ENCODE measurements around the gene PDE8A.

Gene PDE8A

DNA sequence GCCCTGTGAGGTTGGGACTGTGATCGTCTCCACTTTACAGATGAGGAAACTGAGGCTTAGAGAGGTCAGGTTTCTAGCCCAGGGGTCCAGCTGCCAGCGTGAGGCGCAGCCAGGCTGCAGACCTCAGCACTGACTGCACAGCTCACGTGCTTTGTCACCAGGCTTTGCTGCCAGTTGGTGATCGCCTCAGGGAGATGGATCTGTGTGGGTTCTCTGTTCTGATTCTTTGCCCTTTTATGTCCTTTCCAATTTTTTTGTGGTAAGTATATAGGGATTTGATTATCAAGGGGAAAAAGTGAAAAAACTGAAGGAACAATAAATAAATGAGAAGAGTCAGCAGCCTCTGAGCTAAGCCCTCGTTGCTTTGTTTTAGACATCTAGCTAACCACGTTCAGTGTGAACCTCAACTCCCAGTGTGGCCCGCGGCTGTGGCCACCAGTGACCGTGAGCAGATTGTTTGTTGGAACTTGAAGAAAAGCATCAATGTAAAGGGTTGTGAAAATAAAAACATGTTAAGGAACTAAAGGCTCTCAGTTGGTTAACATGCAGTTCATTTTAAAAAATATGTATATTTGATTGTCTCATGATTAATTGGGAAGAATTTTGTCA lies 117.6 kb downstream of the PDE8A start:
- TF ChIP-seq, protein P1, sequence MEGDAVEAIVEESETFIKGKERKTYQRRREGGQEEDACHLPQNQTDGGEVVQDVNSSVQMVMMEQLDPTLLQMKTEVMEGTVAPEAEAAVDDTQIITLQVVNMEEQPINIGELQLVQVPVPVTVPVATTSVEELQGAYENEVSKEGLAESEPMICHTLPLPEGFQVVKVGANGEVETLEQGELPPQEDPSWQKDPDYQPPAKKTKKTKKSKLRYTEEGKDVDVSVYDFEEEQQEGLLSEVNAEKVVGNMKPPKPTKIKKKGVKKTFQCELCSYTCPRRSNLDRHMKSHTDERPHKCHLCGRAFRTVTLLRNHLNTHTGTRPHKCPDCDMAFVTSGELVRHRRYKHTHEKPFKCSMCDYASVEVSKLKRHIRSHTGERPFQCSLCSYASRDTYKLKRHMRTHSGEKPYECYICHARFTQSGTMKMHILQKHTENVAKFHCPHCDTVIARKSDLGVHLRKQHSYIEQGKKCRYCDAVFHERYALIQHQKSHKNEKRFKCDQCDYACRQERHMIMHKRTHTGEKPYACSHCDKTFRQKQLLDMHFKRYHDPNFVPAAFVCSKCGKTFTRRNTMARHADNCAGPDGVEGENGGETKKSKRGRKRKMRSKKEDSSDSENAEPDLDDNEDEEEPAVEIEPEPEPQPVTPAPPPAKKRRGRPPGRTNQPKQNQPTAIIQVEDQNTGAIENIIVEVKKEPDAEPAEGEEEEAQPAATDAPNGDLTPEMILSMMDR (IDR thresholded peaks at IDR 0.05; ENCODE audit: low read depth, low read length): no peak
- Histone ChIP-seq H3K9me3 (ENCODE audit: severe bottlenecking) (no peaks in the 10 kb centered on the region), H3K4me3 (ENCODE audit: low read depth, low read length) (no peak overlapping the region), H3K27me3 (ENCODE audit: insufficient read depth, low read depth, severe bottlenecking) (no peaks in the 10 kb centered on the region), H3K36me3 (no peaks in the 10 kb centered on the region; the same call in none of the 2 replicates), H3K27ac (no peak overlapping the region)
- no peak for DNase-seq

DNA sequence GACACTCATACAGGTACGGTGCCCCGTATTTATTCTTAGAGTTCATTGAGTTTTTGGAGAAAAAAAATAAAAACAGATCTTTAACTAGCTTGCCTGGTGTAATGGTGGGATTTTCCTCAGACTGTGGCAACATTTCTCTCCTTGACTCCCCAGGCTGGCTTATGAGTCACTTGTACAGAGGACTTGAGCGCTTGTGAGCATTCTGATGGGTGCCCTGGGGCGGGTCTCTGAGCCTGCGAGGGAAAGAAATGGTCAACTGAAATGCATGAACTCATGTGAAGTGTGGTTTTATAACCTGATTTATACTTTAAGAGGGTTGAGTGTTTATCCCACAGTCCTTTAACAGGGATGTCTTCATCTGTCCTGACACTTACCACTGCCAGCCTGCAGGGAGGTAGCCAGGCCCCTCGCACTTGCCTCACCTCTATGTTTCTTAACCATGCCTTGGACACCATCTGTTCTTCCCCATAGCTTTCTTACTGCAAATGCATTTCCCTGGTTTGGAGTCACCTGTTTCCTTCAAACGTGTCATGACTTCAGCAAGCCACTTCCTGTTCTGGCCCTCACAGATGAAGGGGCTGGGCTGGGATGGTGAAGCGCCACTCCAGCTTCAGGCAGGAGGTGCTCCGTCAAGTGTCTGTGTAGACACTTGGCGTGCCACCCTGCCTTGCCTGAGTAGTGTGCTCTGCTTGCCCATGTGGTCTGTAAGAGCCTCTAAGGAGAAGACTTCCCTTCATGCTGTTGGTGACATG lies 118.7 kb downstream of the PDE8A start:
- DNase-seq: no peak
- no peaks in the 10 kb centered on the region for H3K9me3 ChIP-seq (ENCODE audit: severe bottlenecking)

DNA sequence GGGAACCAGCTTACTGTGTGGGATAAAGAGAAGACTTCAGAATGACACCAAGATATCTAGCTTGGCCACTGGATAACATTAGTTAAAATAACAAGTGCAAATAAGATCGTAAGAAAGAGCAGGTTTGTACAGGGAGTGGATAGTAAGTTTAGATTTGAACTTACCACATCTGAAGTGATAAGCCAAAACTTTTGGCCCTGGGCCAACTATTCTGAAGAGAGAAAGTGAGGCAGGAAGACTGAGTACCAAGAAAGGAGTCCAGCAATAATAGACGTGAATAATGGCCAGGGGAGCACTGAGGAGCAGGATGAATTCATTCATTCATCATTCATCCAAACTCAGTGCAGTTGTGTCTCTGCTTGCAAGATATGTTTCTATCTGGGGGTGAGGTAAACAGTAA lies 122.9 kb downstream of the PDE8A start:
- no peak for DNase-seq
- TF ChIP-seq, protein P1 (IDR thresholded peaks at IDR 0.05; ENCODE audit: low read depth, low read length): no peak
- Histone ChIP-seq H3K27ac (no peak overlapping the region), H3K9me3 (ENCODE audit: severe bottlenecking) (no peaks in the 10 kb centered on the region), H3K4me3 (ENCODE audit: low read depth, low read length) (no peak overlapping the region), H3K27me3 (ENCODE audit: insufficient read depth, low read depth, severe bottlenecking) (no peaks in the 10 kb centered on the region), H3K36me3 (no peaks in the 10 kb centered on the region; the same call in none of the 2 replicates)

More for the DNA sequence above, 118.7 kb downstream of the PDE8A start:
- H3K27ac ChIP-seq: no peak overlapping the region
- no peaks in the 10 kb centered on the region; the same call in none of the 2 replicates for H3K36me3 ChIP-seq
- H3K4me3 ChIP-seq (ENCODE audit: low read depth, low read length): no peak overlapping the region
- H3K27me3 ChIP-seq (ENCODE audit: insufficient read depth, low read depth, severe bottlenecking): no peaks in the 10 kb centered on the region
- TF ChIP-seq, protein P1 (IDR thresholded peaks at IDR 0.05; ENCODE audit: low read depth, low read length): no peak

DNA sequence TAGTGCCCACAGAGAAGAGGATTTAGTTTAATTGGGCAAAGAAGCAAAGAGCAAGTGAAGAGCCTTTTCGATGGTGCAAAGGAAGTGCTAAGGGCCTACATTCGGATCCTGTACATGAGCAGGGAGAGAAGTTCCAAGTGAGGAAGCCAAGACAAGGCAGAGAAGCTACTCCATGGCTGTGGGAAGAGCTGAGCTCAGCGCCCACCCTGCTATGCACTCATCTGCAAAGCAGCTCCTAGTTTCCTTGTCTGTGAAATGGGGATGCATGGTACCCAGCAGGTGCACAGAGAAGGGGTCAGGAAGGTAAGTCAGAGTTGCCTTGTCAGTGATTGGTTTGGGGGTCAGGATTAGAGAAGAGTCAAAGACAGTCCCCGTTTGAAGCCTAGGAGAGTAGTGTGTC lies 126.5 kb downstream of the PDE8A start:
- Histone ChIP-seq H3K4me3 (ENCODE audit: low read depth, low read length) (no peak overlapping the region), H3K27ac (no peak overlapping the region), H3K36me3 (no peaks in the 10 kb centered on the region; the same call in 1 of the 2 replicates), H3K9me3 (ENCODE audit: severe bottlenecking) (no peaks in the 10 kb centered on the region), H3K27me3 (ENCODE audit: insufficient read depth, low read depth, severe bottlenecking) (no peaks in the 10 kb centered on the region)
- DNase-seq: no peak
- TF ChIP-seq, protein P1 (IDR thresholded peaks at IDR 0.05; ENCODE audit: low read depth, low read length): no peak

DNA sequence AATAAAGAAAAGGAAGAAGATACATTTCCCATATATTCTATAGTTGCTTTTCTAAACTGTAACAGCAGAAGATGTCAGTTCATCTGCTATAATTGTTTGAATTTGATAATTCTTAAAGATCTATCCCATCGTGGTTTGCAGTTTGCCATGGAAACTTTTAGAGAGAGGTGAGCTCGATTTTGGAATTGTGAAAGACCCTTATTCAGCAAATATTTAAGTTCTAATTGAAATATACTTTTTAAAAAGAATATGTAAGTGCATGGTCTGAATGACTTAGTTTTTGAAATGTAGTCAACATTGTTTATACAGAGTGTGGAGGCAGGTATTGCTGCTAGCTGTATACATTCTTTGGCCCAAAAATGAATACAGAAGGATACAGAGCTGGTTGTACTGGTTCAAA lies 127.7 kb downstream of the PDE8A start:
- no peak overlapping the region for H3K27ac ChIP-seq
- H3K4me3 ChIP-seq (ENCODE audit: low read depth, low read length): no peak overlapping the region
- no peaks in the 10 kb centered on the region; the same call in 1 of the 2 replicates for H3K36me3 ChIP-seq
- no peak for DNase-seq
- TF ChIP-seq, protein P1 (IDR thresholded peaks at IDR 0.05; ENCODE audit: low read depth, low read length): no peak
- no peaks in the 10 kb centered on the region for H3K27me3 ChIP-seq (ENCODE audit: insufficient read depth, low read depth, severe bottlenecking)
- H3K9me3 ChIP-seq (ENCODE audit: severe bottlenecking): no peaks in the 10 kb centered on the region
